GM21717 (cell line): ENCODE measurements around the gene PLCZ1.
"Not testable (repeated sequence)": the region's sequence is repeated elsewhere in the genome, so short reads cannot be mapped to it uniquely, and the experiment has no call there.

Experiments used
- ATAC-seq: cut with Tn5 transposase; IDR thresholded peaks from one replicate; pipeline ENCODE4 v1.9.1; 2021; ENCODE audit warnings: mild to moderate bottlenecking, moderate library complexity; ENCODE audit not compliant: unreplicated experiment

Gene PLCZ1, protein sequence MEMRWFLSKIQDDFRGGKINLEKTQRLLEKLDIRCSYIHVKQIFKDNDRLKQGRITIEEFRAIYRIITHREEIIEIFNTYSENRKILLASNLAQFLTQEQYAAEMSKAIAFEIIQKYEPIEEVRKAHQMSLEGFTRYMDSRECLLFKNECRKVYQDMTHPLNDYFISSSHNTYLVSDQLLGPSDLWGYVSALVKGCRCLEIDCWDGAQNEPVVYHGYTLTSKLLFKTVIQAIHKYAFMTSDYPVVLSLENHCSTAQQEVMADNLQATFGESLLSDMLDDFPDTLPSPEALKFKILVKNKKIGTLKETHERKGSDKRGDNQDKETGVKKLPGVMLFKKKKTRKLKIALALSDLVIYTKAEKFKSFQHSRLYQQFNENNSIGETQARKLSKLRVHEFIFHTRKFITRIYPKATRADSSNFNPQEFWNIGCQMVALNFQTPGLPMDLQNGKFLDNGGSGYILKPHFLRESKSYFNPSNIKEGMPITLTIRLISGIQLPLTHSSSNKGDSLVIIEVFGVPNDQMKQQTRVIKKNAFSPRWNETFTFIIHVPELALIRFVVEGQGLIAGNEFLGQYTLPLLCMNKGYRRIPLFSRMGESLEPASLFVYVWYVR

DNA sequence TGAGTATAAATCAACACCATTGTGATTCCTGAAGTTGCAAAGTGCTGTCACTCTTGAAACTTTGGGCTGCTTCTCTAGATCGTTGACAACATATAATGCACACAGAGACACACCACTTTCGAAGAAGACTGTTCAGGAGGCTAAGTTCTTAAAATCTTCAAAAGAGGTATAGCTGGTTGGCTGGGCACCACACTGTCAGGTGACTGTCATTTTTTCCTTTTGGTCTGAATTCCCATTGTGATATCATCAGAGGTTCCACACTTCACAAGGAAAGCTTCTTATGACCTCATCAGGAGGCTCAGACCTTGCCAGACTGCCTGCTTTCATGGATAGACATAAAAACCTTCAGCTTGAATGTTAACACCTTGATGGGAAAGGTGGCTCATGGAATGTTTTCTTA, at the start of gene PLCZ1, which contains the start of gene CAPZA3:
TSS of gene PLCZ1 (minus strand) at position 194 of the 400 bp plus-strand sequence. CDS start 641 bp downstream, outside the sequence.
TSS of gene CAPZA3 (plus strand) at position 301 of the 400 bp plus-strand sequence. CDS start 150 bp downstream, outside the sequence.
- ATAC-seq = no peak

DNA sequence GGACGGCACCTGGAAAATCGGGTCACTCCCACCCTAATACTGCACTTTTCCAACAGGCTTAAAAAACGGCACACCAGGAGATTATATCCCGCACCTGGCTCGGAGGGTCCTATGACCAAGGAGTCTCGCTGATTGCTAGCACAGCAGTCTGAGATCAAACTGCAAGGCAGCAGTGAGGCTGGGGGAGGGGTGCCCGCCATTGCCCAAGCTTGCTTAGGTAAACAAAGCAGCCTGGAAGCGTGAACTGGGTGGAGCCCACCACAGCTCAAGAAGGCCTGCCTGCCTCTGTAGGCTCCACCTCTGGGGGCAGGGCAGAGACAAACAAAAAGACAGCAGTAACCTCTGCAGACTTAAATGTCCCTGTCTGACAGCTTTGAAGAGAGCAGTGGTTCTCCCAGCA, 47.7 kb upstream of the PLCZ1 start:
- ATAC-seq = not testable (repeated sequence)

DNA sequence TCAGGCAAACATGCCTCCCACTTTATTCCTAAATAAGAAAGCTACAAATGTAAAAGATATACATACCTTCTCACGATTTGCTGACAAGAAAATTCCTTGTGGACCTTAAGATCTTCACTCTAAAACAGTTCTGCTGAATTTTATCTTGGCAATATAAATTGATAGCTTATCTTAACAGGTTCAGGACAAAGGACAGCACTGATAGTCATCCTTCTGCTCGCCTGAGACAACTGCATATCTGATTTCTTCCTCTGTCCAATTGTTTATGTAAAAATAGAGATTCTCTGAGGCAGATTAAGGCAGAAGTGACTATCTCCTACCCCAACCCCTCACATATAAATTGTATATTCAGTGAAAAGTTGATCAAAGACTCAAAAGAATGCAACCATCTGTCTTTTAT, 45.0 kb upstream of the PLCZ1 start:
- ATAC-seq = no peak

DNA sequence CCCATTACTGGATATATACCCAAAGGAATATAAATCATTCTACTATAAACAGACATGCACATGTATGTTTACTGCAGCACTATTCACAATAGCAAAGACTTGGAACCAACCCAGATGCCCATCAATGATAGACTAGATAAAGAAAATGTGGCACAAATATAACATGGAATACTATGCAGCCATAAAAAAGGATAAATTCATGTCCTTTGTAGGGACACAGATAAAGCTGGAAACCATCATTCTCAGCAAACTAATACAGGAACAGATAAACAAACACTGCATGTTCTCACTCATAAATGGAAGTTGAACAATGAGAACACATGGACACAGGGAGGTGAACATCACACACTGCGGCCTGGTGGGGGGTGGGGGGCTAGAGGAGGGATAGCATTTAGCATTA, 28.7 kb upstream of the PLCZ1 start:
- not testable (repeated sequence) for ATAC-seq

DNA sequence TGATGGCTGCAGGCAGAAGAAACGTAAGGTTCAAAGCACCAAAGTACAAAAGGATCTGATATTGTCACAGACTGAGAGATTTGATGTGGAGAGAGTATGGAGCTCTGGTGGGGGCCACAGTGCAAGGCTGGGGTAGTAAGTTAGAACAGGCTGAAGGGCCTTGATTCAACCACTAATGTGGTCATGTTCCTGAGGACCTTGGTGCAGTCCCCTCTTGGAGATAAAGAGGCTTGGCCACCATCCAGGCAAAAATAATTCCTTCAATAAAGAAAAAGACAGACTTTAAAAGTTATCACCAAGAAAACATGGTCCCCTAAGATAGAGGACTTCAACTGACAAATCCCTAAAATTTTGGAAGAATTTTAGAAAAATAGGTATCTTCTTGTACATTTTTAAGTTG, 17.5 kb upstream of the PLCZ1 start:
- no peak for ATAC-seq

DNA sequence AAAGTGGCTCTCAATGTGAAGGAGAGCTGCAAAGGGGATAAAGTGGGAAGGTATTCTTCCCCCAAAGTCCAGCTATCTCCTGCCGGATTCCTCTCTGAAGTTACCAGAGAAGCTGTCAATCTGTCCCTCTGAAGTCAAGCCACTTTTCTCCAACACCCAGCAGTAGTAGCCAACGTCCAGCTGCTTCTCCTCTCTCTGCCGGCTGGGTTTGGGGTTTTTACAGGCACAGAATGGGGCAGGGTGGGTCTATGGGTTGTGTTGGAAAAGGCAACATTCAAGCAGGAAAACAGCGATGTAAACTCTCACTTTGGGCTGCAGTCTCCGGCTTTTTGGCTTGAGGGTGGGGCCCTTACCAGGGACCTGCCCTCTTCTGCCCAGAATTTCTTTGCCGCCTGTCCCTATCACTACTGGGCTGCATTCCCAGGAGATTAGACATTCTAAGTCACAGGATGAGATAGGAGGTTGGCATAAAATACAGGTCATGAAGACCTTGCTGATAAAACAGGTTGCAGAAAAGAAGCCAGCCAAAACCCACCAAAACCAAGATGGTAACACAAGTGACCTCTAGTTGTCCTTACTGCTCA, 16.4 kb upstream of the PLCZ1 start:
- ATAC-seq = no peak

DNA sequence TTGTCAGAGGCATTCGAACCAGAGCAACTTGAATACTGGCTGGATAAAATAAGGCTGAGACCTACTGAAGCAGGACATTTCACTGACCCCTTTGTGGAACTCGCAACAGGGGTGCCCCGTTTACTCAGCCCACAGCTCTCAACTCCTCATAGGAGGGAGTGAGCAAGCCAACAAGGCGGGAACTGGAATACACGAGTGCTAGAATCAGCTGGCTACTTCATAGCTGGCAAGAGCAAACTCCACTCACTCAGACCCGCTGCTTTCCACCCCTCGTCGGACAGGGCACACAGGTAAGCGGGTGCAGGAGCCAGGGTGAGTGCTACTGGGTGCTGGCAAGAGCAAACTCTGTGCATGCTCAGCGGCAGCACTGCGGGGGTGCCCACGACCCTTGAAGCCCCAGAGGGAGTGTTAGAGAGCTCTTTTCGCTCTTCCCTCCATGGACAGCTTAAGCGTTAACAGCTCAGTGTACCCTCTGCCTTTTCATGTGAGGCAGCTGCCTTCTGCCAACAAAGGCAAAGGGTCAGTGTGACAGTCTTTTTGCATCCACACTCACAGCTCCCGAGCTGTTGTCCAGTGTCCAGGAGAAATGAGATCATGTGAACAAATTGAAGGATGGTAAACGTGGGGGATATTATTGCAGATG, 15.8 kb upstream of the PLCZ1 start:
- no peak for ATAC-seq

DNA sequence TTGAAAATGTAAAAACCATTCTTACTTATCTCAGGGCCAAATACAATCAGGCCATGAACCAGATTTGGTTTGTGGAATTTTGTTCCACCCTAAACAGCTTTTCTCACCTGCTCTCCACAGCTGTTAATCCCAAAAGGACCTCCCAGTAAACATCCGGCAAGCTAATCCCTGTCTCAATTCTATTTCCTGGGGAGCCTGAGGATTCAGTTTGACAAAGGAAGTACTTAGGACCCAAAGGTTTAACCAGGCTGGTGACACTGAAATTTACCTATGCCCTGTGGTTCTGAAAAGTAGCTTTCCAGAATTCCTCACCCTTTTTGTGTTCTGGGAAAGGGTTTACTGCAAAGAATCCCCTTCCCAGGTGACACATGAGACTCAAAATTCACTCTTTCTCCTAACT, 15.1 kb upstream of the PLCZ1 start:
- no peak for ATAC-seq

DNA sequence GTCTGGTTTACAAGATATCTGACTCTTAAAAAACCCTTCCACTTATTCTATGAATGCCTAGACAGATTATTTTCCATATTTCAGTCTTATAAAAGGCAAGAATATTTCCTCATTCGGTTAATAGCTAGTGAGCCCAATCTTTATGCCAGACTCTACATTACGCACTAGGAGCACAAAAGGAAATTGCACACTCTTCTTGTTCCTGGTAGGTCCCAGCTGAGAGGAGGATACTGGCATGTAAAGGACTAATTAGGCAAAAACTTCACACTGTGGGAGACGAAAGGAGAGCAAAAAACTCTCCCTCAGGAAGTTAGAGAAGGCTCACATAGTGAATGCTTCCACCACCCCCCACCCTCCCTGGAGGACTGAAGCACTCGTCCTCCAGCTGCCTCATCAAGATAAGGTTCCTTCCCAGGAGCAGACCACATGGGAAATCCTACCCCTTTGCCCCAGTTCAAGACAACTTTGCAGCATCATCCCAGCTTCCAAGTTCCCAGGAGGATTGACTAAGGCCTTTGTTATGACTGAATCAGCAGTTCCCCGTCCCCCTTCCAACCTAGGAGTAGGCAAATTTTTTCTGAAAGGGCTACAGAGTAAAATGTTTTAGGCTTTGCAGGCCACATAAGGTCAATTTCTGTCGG, 14.6 kb upstream of the PLCZ1 start:
- ATAC-seq = no peak

DNA sequence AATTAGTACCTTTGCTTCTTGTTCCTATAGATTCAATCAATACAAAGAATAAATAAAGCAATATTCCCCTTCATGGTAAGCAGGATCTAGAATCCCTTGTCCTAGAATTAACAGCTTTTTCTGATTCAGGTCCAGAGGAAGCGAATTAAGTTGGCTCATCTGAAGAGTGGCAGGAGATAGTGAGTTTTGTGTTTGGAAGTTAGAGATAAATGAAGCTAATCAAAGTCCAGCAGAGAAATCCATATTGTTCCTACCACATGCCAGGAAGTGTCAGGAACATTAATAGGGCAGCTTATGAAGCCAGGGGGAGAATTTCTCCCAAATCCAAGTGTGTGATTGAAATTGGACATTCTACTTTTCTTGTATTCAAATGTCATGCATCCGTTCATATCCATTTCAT, 14.1 kb upstream of the PLCZ1 start:
- ATAC-seq = no peak

DNA sequence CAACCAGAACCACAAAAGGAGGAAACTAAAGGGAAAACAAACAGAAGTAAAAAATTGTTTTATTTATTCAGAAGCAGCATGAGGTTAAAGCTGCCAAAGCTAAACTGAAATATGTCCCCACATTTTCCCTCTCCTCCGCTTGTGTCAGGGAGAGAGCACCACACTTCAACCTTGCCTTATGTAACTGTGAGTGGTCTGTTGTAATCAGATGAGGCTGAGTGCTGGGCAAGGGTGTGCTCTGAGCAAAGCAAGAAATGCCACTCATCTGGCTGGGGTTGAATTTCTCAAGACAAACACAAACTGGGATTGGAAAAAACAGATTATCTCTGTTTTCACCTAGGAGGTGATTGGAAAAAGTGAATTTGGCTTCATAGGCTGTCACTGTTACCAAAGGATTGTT, 12.3 kb upstream of the PLCZ1 start:
- ATAC-seq = no peak

DNA sequence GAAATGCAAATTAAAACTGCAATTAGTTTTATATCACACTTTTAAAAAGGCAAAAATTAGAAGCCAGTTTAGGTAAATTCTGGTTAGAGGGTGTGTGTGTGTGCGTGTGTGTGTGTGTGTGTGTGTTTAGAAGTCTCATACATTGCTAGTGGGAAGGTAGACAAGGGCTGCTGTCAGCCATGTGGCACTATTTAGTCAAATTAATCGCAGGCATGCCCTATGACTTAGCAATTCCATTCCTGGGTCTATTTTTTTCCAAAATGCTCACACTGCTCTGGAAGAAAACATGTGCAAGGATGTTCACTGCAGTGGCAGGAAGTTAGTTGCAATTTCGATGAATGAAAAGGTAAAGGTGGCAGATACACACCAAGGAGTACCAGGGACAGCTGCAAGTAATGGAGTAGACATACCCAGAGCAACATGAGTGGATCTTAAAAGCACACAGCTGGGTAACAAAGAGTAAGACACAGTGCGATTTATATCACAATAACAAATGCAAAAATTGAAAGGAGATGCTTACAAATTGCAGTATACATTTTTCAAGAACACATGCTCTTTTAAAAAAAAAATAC, 11.7 kb upstream of the PLCZ1 start:
- ATAC-seq = no peak

DNA sequence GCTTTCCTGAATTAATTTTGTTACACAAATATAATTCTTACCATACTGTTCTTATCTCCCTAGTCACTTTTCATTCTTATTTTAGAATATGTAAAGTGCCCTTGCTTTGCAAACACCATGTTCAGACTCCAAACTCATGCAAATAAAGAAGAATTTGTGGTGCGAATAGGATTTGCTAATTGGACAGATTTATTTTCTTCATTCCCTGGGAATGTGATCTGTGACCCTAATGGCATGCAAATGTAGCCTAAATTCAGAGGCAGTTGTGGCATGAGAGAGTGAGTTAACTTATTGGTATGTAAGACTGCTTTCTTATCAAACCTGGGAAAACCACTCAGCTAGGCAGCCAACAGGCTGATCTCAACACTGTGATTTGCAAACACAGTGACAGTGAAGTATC, 10.1 kb upstream of the PLCZ1 start:
- ATAC-seq = no peak

DNA sequence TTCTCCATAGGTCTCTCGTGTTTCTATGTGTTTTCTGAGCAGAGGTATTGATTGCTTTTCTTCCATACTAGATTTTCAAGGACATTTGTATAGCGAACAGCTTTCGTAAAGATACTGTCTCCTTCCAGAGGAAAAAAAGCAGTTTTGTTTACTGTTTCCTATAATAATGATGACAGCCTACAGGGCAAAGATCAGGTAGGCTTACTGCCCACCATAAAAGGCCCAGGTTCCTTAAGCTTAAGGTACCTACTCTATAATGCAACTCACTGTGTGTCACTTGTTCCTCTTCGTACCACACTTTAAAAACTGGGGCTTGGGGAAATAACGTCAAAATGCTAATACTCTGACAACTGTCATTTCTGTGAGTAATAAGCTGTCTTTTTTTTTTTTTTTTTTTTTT, 6.7 kb downstream of the PLCZ1 start:
- ATAC-seq = no peak

DNA sequence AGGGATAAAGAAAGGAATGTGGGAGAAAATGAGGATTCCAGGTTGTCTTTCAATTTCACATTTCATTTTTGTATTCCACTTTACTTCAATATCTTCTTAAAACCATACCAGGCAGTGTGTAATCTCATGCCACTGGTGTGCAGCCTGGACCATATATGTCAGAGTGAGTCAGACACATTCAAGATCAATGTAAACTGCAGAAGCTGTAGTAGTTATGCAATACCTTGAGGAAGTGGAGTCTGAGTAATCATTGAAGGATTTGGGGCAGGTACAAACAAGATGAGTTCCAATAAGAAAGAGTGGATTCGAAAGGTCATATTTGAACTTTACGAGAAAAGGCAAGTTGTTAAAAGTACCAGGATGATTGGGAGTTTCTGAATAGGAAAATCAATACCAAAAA, 14.1 kb downstream of the PLCZ1 start:
- no peak for ATAC-seq

DNA sequence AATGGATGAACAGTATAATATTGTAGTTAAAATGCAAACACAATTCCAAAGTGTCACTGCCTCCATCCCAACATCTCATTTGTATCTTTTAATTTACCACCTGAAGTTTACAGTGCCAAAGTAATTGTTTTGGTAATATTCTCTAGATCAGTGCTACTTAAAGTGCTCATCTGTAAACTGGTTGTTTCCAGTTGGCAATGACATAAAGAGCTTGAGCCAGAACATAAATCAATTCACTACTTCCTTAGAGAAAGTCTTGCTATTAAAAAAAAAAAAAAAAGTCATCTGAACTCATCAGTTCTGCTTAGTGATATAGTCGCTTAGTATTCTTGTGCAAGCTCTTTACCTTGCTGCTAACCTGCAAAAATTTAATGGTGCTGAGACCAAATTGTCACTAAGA, 16.4 kb downstream of the PLCZ1 start:
- ATAC-seq = no peak

DNA sequence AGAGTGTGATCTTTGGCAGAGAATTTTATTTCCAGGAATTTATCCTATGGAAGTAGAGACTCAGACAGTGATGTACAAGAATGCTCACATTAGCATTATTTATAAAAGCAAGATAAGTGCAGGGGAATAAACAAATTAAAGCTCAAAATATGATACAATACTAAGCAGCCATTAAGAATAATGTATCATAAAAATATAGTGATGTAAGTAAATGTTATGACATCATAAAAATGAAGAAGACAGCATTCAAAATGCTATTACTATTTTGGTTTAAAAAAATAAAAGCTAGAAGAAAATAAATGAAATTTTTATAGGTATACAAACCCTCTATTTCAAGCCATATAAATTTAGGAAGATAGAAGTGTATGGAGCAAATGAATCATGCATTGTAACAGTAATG, 17.1 kb downstream of the PLCZ1 start:
- ATAC-seq = no peak

DNA sequence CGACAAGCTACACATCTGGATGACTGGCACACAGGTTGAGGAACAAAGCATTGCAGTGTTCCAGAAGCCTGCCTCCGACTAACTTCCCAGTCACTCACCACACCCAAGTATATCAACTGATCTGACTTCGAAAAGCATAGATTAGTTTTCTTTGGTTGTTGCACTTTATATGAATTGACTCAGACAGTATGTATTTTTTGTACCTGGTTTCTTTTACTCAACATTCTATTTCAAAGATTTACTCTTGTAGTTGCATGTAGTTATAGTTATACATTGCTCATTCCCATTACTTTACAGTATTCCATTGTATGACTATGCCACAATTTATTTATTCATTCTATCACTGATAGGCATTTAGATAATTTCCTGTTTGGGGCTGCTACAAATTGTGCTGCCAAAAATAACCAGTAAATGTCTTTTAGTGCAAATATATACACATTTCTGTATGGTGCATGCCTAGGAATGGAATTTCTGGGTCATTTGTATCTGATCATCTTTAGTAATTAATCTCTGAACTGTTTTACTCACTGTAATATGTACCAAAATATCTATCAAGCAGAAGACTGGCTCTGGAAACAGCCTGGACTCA, 17.8 kb downstream of the PLCZ1 start:
- no peak for ATAC-seq

DNA sequence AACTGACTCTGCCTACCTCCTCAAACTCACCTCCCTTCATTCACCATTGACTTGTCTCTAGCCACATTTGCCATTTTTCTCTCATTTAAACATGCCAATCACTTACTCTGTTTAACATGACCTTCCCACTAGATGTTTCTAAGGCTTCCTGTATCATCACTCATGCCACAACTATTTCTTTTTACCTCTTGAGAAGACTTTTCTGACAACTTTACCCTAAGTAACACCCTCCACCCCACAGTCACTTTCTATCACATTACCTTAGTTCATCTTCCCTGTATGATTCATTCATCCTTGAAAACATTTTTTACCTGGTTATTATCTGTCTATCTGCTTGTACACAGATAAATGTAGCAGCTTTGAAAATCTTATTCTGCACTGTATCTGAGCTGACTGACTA, 19.4 kb downstream of the PLCZ1 start:
- no peak for ATAC-seq

DNA sequence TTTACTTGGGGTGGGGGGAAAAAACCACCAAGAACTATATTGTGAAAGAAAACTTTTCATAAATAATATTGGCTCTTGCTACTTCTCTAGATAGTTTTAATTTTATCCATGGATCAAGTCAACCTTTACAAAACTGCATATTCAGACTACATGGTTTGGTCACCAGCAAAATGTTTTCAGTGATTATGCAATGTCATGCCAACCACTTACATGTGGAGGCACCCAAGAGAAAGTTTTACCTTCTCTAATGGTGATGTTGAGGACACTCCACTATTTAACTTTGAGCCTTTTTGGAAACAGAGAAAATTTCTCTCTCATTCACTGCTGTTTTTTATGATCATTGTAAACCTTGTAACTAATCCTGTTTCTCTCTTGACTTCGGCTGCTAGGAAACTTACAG, 21.6 kb downstream of the PLCZ1 start:
- no peak for ATAC-seq
